NCI-H345 treated with DMSO at 0.1 percent for 48 hours (cell line): ENCODE measurements around the gene ERN2.
"Not testable (repeated sequence)": the region's sequence is repeated elsewhere in the genome, so short reads cannot be mapped to it uniquely, and the experiment has no call there.

Experiments used
- DNase-seq: peaks from one replicate; lab custom pipeline; 2025; ENCODE audit not compliant: unreplicated experiment; lab: John Stamatoyannopoulos, UW

Gene ERN2

GRCh38 chr16:23712976-23713375 lies at the start of gene ERN2:
Gene ERN2 (minus strand): TSS chr16:23713222. CDS start chr16:23713187, 35 bp downstream.
- no peak for DNase-seq

GRCh38 chr16:23757937-23758619 lies 45.1 kb upstream of the ERN2 start:
- DNase-seq: no peak

GRCh38 chr16:23757116-23757515 lies 44.1 kb upstream of the ERN2 start:
- no peak for DNase-seq

- no peak for DNase-seq
Observed at GRCh38 chr16:23755484-23755809, 42.4 kb upstream of the ERN2 start.

GRCh38 chr16:23754594-23755483 lies 41.8 kb upstream of the ERN2 start, which contains the start of gene CHP2:
Gene CHP2 (plus strand): TSS chr16:23755026. CDS start chr16:23755050, 24 bp downstream.
- no peak for DNase-seq

GRCh38 chr16:23753908-23754593 lies 41.0 kb upstream of the ERN2 start:
- DNase-seq: no peak

- DNase-seq: not testable (repeated sequence)
Observed at GRCh38 chr16:23751053-23751452, 38.0 kb upstream of the ERN2 start.

GRCh38 chr16:23748630-23749029 lies 35.6 kb upstream of the ERN2 start:
- no peak for DNase-seq

- DNase-seq: no peak
Observed at GRCh38 chr16:23745263-23745662, 32.2 kb upstream of the ERN2 start.

GRCh38 chr16:23742766-23743165 lies 29.7 kb upstream of the ERN2 start:
- DNase-seq: no peak

- DNase-seq: no peak
Observed at GRCh38 chr16:23741675-23742303, 28.8 kb upstream of the ERN2 start.

GRCh38 chr16:23739516-23739915 lies 26.5 kb upstream of the ERN2 start:
- DNase-seq: no peak

GRCh38 chr16:23737423-23738028 lies 24.5 kb upstream of the ERN2 start:
- not testable (repeated sequence) for DNase-seq

GRCh38 chr16:23734176-23734893 lies 21.3 kb upstream of the ERN2 start:
- no peak for DNase-seq

GRCh38 chr16:23729503-23730424 lies 16.7 kb upstream of the ERN2 start:
- no peak for DNase-seq

- no peak for DNase-seq
Observed at GRCh38 chr16:23728112-23728477, 15.1 kb upstream of the ERN2 start.

- DNase-seq: no peak
Observed at GRCh38 chr16:23726710-23727109, 13.7 kb upstream of the ERN2 start.

GRCh38 chr16:23724785-23725131 lies 11.7 kb upstream of the ERN2 start:
- no peak for DNase-seq

GRCh38 chr16:23724096-23724784 lies 11.2 kb upstream of the ERN2 start:
- DNase-seq: no peak
